Coronary artery (tissue), 2 donors: ENCODE measurements around the gene CAPN14.

ENCODE experiments used
- DNase-seq: peaks from one replicate; pipeline ENCODE4 v3.0.0-alpha.2; 2017; ENCODE audit warnings: low spot score
- H3K27ac ChIP-seq, 2 donors: fragments of 200-600 bp; sonication (generic); one replicate each; pipeline ENCODE4 v1.5.1; 2016 to 2019
- H3K4me3 ChIP-seq: fragments of 200-600 bp; sonication (generic); 2 replicates; pipeline ENCODE4 v1.5.1; 2016; ENCODE audit warnings: mild to moderate bottlenecking, moderate library complexity
- TF ChIP-seq, protein P1 (sequence below): fragments of 200-600 bp; sonication (generic); IDR thresholded peaks from one replicate; pipeline ENCODE4 v1.5.1; 2019; ENCODE audit warnings: antibody characterized with exemption

CAPN14 gene

DNA sequence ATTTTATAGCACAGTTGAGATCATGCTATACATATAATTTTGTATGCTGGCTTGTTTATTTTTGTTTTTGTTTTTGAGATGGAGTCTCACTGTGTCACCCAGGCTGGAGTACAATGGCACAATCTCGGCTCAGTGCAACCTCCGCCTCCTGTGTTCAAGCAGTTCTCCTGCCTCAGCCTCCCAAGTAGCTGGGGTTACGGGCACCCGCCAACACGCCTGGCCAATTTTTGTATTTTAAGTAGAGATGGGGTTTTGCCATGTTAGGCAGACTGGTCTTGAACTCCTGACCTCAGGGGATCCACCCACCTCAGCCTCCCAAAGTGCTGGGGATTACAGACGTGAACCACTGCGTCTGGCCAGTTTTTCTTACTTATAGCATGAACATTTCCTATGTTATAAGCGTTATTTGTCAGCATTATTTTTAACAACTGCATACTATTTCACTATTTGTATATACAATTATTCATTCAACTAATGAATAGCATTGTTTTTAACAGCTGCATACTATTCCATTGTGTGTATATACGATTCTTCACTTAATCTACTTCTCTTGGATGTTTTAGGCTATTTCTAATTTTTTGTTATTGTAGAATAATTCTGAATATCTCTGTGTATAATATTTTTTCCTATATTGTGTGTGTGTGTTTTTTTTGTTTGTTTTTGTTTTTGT, 20.2 kb upstream of the CAPN14 start:
- H3K4me3 ChIP-seq: no peak overlapping the region
- TF ChIP-seq, protein P1, sequence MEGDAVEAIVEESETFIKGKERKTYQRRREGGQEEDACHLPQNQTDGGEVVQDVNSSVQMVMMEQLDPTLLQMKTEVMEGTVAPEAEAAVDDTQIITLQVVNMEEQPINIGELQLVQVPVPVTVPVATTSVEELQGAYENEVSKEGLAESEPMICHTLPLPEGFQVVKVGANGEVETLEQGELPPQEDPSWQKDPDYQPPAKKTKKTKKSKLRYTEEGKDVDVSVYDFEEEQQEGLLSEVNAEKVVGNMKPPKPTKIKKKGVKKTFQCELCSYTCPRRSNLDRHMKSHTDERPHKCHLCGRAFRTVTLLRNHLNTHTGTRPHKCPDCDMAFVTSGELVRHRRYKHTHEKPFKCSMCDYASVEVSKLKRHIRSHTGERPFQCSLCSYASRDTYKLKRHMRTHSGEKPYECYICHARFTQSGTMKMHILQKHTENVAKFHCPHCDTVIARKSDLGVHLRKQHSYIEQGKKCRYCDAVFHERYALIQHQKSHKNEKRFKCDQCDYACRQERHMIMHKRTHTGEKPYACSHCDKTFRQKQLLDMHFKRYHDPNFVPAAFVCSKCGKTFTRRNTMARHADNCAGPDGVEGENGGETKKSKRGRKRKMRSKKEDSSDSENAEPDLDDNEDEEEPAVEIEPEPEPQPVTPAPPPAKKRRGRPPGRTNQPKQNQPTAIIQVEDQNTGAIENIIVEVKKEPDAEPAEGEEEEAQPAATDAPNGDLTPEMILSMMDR: no peak
- peak overlapping the region; percentile 52 to 87 for H3K27ac ChIP-seq
- no peak for DNase-seq

DNA sequence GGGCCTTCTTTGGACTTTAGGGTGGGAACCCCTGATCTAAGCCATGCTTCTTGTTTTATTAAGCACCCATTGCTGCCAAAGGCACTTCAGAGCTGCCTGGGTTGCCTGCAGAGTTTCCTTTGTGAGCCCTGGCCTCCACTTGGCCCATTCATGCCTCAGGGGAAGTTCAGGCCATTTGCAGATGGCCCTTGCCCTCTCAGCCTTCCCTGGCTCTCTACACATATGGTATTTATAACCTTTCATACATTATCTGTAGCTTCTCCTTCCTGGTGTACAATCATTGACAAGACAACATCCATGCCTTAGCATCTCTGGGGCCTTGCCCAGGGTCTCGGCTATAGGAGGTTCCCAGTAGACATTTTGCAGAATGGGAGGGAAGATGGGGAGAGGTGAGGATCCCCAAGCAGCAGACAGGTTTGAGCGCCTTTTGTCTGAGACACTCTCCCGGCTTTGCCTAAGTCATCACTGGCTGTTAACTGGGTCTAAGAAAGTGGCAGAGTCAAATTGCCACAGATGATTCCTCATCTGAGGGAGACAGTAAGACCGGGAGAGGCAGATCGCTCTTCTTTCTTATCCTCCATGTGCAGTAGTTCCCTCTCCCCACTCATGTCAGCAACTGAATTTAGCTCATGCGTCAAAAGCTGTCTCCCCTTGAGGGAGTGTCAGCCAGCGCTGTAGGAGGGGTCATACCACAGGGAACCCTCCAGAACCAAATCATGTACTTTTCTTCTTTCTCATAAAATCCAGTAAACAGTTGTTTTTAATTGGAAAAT, 19.3 kb upstream of the CAPN14 start:
- TF ChIP-seq, protein P1: no peak
- Histone ChIP-seq H3K4me3 (no peak overlapping the region), H3K27ac (peak overlapping the region; percentile 52 to 70)
- DNase-seq: peak; percentile 38

DNA sequence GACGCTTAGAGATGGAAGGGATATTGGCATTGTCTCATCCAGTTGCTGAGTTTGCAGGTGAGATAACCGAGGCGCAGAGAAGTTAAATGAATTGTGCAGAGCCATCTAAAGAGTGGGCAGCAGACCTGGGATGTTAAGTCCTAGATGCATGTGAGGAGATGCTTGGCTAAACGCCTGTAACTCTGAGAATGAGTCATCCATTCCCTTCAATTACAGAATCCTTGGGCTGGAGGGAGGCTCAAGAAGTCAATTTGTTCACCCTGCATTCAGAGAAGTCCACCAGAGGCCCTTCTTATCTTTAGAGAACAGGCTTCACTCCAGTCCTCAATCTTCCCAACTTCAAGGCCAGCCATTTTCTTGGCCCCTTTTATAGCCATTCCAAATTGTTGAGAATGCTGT, 18.2 kb upstream of the CAPN14 start:
- TF ChIP-seq, protein P1: no peak
- Histone ChIP-seq H3K27ac (peak overlapping the region; percentile 66 to 67), H3K4me3 (peak overlapping the region; percentile 77)
- DNase-seq: peak; percentile 60

DNA sequence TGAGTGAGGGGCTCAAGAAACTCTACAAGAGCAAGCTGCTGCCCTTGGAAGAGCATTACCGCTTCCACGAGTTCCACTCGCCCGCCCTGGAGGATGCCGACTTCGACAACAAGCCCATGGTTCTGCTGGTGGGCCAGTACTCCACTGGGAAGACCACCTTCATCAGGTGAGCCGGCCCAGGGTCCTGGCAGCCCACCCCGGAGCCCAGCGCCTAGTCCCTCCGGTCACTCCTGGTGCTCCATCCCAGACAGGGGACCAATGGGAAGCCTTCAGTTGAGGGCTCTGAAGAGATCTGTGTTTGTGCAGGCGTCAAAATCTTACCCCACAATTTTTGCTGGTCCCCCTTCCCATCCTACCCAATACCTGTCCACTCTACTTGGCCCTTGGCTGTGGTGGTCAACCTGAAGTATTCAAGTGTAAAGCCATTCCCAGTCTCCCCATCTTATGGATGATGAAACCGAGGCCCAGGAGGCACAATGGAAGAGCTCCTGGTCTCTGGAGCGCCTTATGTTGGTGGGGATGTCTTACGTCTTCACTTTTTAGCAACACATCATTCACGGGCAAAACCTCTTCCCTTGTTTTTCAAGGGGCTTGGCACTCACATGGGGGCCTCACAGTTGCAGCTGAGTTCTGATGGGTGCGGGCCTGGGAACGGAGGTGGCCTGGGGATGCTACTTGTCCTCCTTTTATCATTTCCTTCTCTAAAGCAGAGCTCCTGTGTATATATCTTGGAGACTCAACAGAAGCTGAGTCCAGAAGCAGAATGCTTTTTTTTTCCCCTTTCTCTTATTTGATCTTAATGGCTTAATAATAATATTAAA, 17.6 kb upstream of the CAPN14 start:
- peak; percentile 70 for DNase-seq
- TF ChIP-seq, protein P1: no peak
- Histone ChIP-seq H3K27ac (peak overlapping the region; percentile 66 to 85), H3K4me3 (peak overlapping the region; percentile 77)

DNA sequence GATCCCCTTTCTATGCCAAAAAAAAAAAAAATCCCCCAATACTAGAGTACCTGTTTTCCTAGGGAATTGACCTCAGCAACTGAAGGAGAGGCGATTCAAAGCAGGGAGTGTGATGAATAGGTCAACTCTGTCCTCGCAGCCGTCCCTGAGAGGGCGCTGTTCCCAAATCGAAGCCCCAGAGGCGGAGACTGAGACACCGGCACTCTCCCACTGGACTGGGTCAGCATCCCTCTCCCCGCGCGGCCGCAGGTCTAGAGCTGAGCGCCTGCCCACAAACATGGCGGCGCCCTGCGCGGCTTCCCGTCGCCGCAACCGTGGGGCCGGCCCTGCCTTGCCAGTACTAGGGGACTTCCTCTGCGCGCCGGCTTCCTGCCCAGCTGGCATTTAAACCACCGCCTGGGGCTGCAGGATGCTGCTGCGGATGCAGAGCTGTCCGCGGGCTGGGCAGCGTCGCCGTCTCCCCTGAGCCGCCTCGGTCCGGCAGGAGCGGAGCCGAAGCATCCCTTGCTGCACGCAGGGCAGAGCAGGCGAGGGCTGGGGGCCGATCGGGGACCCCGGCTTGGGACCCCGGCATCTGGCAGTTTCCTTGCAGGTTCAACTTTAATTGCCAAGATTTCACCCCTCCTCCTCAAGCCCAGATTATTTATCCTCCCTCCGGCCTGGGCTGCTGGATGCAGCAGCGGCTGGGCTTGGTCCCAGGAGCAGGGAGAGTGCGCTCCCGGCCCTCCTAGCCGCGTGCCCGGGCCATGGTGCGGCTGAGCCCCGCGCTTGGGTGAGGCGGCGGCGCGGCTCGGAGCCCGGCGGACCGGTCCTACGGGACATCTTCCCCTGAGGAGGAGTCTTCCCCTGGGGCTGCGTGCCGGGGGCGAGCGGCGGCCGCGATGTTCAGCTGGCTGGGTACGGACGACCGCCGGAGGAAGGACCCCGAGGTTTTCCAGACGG, 16.7 kb upstream of the CAPN14 start, which contains the start of gene EHD3:
TSS of gene EHD3 (plus strand) at position 412 of the 942 bp plus-strand sequence. CDS start at position 882, 470 bp downstream.
- H3K27ac ChIP-seq: peak within 1 kb of the TSS; percentile 66 to 85
- TF ChIP-seq, protein P1: peak; percentile 33
- peak within 1 kb of the TSS; percentile 77 for H3K4me3 ChIP-seq
- peak; percentile 92 for DNase-seq

DNA sequence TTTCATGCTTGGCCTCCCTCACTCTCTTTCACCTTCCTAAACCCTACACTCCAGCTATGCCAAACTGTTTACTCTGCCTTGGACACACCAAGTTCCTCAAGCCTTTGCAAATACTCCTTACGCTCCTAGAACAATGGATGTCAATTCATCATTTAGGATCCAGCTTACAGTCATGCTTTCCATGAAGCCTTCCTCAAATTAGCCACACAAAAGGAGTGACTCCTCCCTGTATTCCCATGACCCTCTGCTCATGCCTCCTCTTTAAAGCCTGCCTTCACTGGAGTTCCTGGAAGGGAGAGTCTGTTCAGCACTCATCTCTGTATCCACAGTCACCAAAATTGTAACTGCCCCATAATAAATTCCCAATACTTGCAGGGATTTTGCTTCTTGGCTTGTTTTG, 15.9 kb upstream of the CAPN14 start:
- Histone ChIP-seq H3K4me3 (peak overlapping the region; percentile 77), H3K27ac (peak overlapping the region in 1 of 2 donors; percentile 85)
- TF ChIP-seq, protein P1: no peak
- no peak for DNase-seq
